SU-DHL-6 (cell line): ENCODE measurements around the gene CCL24.

Experiments
- H2AFZ ChIP-seq: fragments of 200-600 bp; sonication (generic); 2 replicates; pipeline ENCODE4 v1.6.1; 2014; ENCODE audit warnings: low read depth, mild to moderate bottlenecking, moderate library complexity, mixed read lengths, antibody characterized with exemption, low read length; ENCODE audit not compliant: severe bottlenecking
- H3F3A ChIP-seq: fragments of 200-600 bp; shearing (Covaris generic); 2 replicates; pipeline ENCODE4 v1.6.0; 2016; ENCODE audit warnings: antibody characterized with exemption, mild to moderate bottlenecking; ENCODE audit not compliant: insufficient read depth
- H3K27ac ChIP-seq: fragments of 200-600 bp; sonication (generic); 2 replicates; pipeline ENCODE4 v1.5.1; 2016; ENCODE audit warnings: low read depth, mild to moderate bottlenecking, low read length, moderate library complexity, mixed read lengths
- H3K27me3 ChIP-seq: fragments of 200-600 bp; sonication (generic), shearing (Covaris generic); 2 replicates; pipeline ENCODE4 v1.6.0; 2014; ENCODE audit warnings: mild to moderate bottlenecking, low read length
- H3K36me3 ChIP-seq: fragments of 200-600 bp; sonication (generic); 2 replicates; pipeline ENCODE4 v1.6.1; 2014; ENCODE audit warnings: mild to moderate bottlenecking, low read length, mixed read lengths
- H3K4me2 ChIP-seq: fragments of 300-600, 200-600 bp; shearing (Covaris generic), sonication (generic); 2 replicates; pipeline ENCODE4 v1.6.0; 2014; ENCODE audit warnings: low read length, low read depth, mild to moderate bottlenecking; ENCODE audit not compliant: poor library complexity, severe bottlenecking
- H3K4me3 ChIP-seq: fragments of 200-600 bp; sonication (generic); 2 replicates; pipeline ENCODE4 v1.5.1; 2014; ENCODE audit warnings: antibody characterized with exemption, low read length, mild to moderate bottlenecking, mixed read lengths; ENCODE audit not compliant: insufficient read depth, poor library complexity, severe bottlenecking
- H3K79me2 ChIP-seq: fragments of 200-600 bp; sonication (generic); 2 replicates; pipeline ENCODE4 v1.6.1; 2014; ENCODE audit warnings: mild to moderate bottlenecking, low read length, moderate library complexity; ENCODE audit not compliant: insufficient read depth
- H3K9ac ChIP-seq: fragments of 200-600 bp; sonication (generic); 2 replicates; pipeline ENCODE4 v1.7.0; 2014; ENCODE audit warnings: mild to moderate bottlenecking, low read length
- H3K9me2 ChIP-seq: fragments of 200-600 bp; sonication (generic); replicated peaks from 2 replicates; pipeline ENCODE4 v1.6.1; 2014; ENCODE audit warnings: low read length; ENCODE audit not compliant: insufficient read depth
- H3K9me3 ChIP-seq: fragments of 200-600 bp; sonication (generic); 2 replicates; pipeline ENCODE4 v1.6.1; 2014; ENCODE audit warnings: low read length, mixed read lengths; ENCODE audit not compliant: insufficient read depth
- H4K20me1 ChIP-seq: fragments of 200-600 bp; sonication (generic); 2 replicates; pipeline ENCODE4 v1.6.1; 2014; ENCODE audit warnings: low read depth, mild to moderate bottlenecking, antibody characterized with exemption, low read length, moderate library complexity, mixed read lengths
- CTCF ChIP-seq: fragments of 200-600 bp; sonication (generic); IDR thresholded peaks from one replicate; pipeline ENCODE4 v1.5.1; 2017; ENCODE audit warnings: antibody characterized with exemption, mild to moderate bottlenecking, low read length, moderate library complexity; ENCODE audit not compliant: insufficient read depth, poor library complexity, severe bottlenecking
- EZH2phosphoT487 ChIP-seq: fragments of 200-600 bp; sonication (generic), shearing (Covaris generic); conservative IDR thresholded peaks from 2 replicates; pipeline ENCODE4 v1.6.1; 2018; ENCODE audit warnings: mild to moderate bottlenecking, antibody characterized with exemption, low read length, moderate library complexity, mixed read lengths

Gene CCL24

GRCh38 chr7:75814407-75814947 lies 871 bp upstream of the CCL24 start:
- H3K27me3 ChIP-seq: no peaks in the 10 kb centered on the region
- no peak overlapping the region for H2AFZ ChIP-seq
- H4K20me1 ChIP-seq: no peaks in the 10 kb centered on the region
- no peaks in the 10 kb centered on the region for H3K79me2 ChIP-seq
- no peaks in the 10 kb centered on the region for H3K9me2 ChIP-seq
- no peak overlapping the region for H3K4me2 ChIP-seq
- no peak overlapping the region for H3K27ac ChIP-seq
- TF ChIP-seq CTCF (no peak), EZH2phosphoT487 (no peak)
- no peak overlapping the region for H3K4me3 ChIP-seq
- no peaks in the 10 kb centered on the region for H3K36me3 ChIP-seq
- no peaks in the 10 kb centered on the region for H3K9me3 ChIP-seq
- H3K9ac ChIP-seq: no peak overlapping the region
- H3F3A ChIP-seq: no peaks in the 10 kb centered on the region

GRCh38 chr7:75813084-75813483 lies 522 bp downstream of the CCL24 start:
- no peaks in the 10 kb centered on the region for H3K79me2 ChIP-seq
- no peak overlapping the region for H3K4me2 ChIP-seq
- TF ChIP-seq EZH2phosphoT487: no peak
- no peak for TF ChIP-seq CTCF
- H3K9ac ChIP-seq: no peak overlapping the region
- no peaks in the 10 kb centered on the region for H3K27me3 ChIP-seq
- no peaks in the 10 kb centered on the region for H4K20me1 ChIP-seq
- no peak overlapping the region for H3K27ac ChIP-seq
- no peak overlapping the region for H2AFZ ChIP-seq
- no peaks in the 10 kb centered on the region for H3K9me3 ChIP-seq
- no peaks in the 10 kb centered on the region for H3K9me2 ChIP-seq
- H3K36me3 ChIP-seq: no peaks in the 10 kb centered on the region
- H3K4me3 ChIP-seq: no peak overlapping the region
- H3F3A ChIP-seq: no peaks in the 10 kb centered on the region

- no peaks in the 10 kb centered on the region for H4K20me1 ChIP-seq
- no peak for TF ChIP-seq CTCF
- TF ChIP-seq EZH2phosphoT487: no peak
- H3K9me2 ChIP-seq: no peaks in the 10 kb centered on the region
- H3K9ac ChIP-seq: no peak overlapping the region
- H3K79me2 ChIP-seq: no peaks in the 10 kb centered on the region
- H3F3A ChIP-seq: no peaks in the 10 kb centered on the region
- H3K4me3 ChIP-seq: no peak overlapping the region
- H3K9me3 ChIP-seq: peaks cover 10% of the 10 kb centered on the region; the same call in 1 of the 2 replicates
- H3K27me3 ChIP-seq: no peaks in the 10 kb centered on the region
- H2AFZ ChIP-seq: no peak overlapping the region
- no peaks in the 10 kb centered on the region for H3K36me3 ChIP-seq
- no peak overlapping the region for H3K4me2 ChIP-seq
- no peak overlapping the region for H3K27ac ChIP-seq
These were observed 1.5 kb downstream of the CCL24 start for GRCh38 chr7:75811894-75812678.
